HepG2 (cell line): ENCODE data around the gene PALM2AKAP2. TPM values are rescaled to one million over a fixed set of nuclear protein-coding genes. Genes with fewer than 3 reads are reported as not detected.

ENCODE experiments used
- ATAC-seq: fragments of 200-7000 bp; cut with Tn5 transposase; 3 replicates; pipeline ENCODE4 v1.9.1; 2020; ENCODE audit warnings: mild to moderate bottlenecking, moderate library complexity
- BruUV-seq: library from RNA; stranded (reverse); fragments of 400-500 nt; replicated peaks from 2 replicates; lab custom pipeline; 2021; lab: Mats Ljungman, UMichigan
- CTCF ChIA-PET: fragments of 300-600 bp; formaldehyde crosslinking; extraction: SDS; loops from one replicate; lab custom pipeline; 2021; ENCODE audit warnings: low total read pairs, inconsistent platforms, low intra/inter-chr PET ratio; lab: Yijun Ruan, JAX
- POLR2A ChIA-PET: fragments of 350-600 bp; sonication (Branson Sonifier 250); formaldehyde crosslinking; loops from one replicate; lab custom pipeline; 2020; ENCODE audit warnings: antibody characterized with exemption, inconsistent platforms; lab: Yijun Ruan, JAX
- DNase-seq: peaks from one replicate; pipeline ENCODE4 v3.0.0-alpha.2; 2015; ENCODE audit warnings: low spot score
- FAIRE-seq: peaks from 3 replicates; lab custom pipeline; 2011; peaks lifted over from hg19 to GRCh38; lab: Jason Lieb, UNC
- H2AFZ ChIP-seq: one replicate; pipeline ENCODE4 v1.6.1; 2011; ENCODE audit warnings: low read length, inconsistent platforms
- H3K27ac ChIP-seq: fragments of 300-600 bp; 3 replicates; pipeline ENCODE4 v1.8.0; 2011; ENCODE audit warnings: mixed run types, mild to moderate bottlenecking, mixed read lengths, low read length, inconsistent platforms; ENCODE audit not compliant: insufficient read depth; ENCODE audit errors: extremely low read length
- H3K27me3 ChIP-seq, 2 experiments: fragments of 200-600 bp in 1 of 2; 2 replicates in 1 of 2; 3 replicates in 1 of 2; pipeline versions ENCODE4 v1.6.0 to v1.8.0; 2011; ENCODE audit warnings: low read length in 2 of 2, mild to moderate bottlenecking in 2 of 2, moderate library complexity in 2 of 2, inconsistent platforms in 1 of 2; ENCODE audit not compliant: insufficient read depth in 2 of 2, control insufficient read depth in 1 of 2
- H3K36me3 ChIP-seq, 2 experiments: fragments of 200-600 bp in 1 of 2; replicated peaks in 1 of 2; 2 replicates in 1 of 2; 3 replicates in 1 of 2; pipeline versions ENCODE4 v1.5.1 to v1.8.0; 2011; ENCODE audit warnings: low read length in 2 of 2, inconsistent platforms in 1 of 2; ENCODE audit not compliant: insufficient read depth in 2 of 2, control insufficient read depth in 1 of 2
- H3K4me1 ChIP-seq: 2 replicates; pipeline ENCODE4 v1.5.1; 2012; ENCODE audit warnings: low read length, inconsistent platforms; ENCODE audit not compliant: insufficient read depth
- H3K4me2 ChIP-seq: 2 replicates; pipeline ENCODE4 v1.6.0; 2011; ENCODE audit warnings: low read depth, low read length, inconsistent platforms
- H3K4me3 ChIP-seq, 3 experiments: fragments of 200-600 bp in 1 of 3; sonication (generic), shearing (Covaris generic) in 1 of 3; replicated peaks in 1 of 3; 2 replicates each; pipeline ENCODE4 v1.5.1; 2011 to 2016; ENCODE audit warnings: low read length in 3 of 3, inconsistent platforms in 2 of 3, low read depth in 2 of 3, mild to moderate bottlenecking in 2 of 3, control low read depth in 1 of 3, mixed read lengths in 1 of 3; ENCODE audit not compliant: insufficient read depth in 1 of 3
- H3K79me2 ChIP-seq: one replicate; pipeline ENCODE4 v1.6.1; 2011; ENCODE audit warnings: low read length, inconsistent platforms; ENCODE audit not compliant: insufficient read depth
- H3K9ac ChIP-seq: 2 replicates; pipeline ENCODE4 v1.6.0; 2011; ENCODE audit warnings: mild to moderate bottlenecking, low read depth, low read length, inconsistent platforms; ENCODE audit not compliant: insufficient read depth
- H3K9me3 ChIP-seq: 2 replicates; pipeline ENCODE4 v1.5.1; 2012; ENCODE audit warnings: mild to moderate bottlenecking, low read length
- H4K20me1 ChIP-seq: 2 replicates; pipeline ENCODE4 v1.6.0; 2011; ENCODE audit warnings: inconsistent platforms, mild to moderate bottlenecking, low read length, moderate library complexity; ENCODE audit not compliant: insufficient read depth
- BCL6 ChIP-seq: IDR thresholded peaks from 2 replicates; pipeline ENCODE4 v1.6.1; 2016; ENCODE audit warnings: missing genetic modification reagents, missing compliant biosample characterization
- ELF1 ChIP-seq: sonication (generic); formaldehyde crosslinking; IDR thresholded peaks from 2 replicates; pipeline ENCODE4 v1.4.0; 2020; ENCODE audit warnings: missing genetic modification reagents
- JUNB ChIP-seq: sonication (generic); formaldehyde crosslinking; IDR thresholded peaks from 2 replicates; pipeline ENCODE4 v1.8.0; 2022; ENCODE audit warnings: missing genetic modification reagents, mild to moderate bottlenecking, borderline replicate concordance
- MAFF ChIP-seq: IDR thresholded peaks from 2 replicates; pipeline ENCODE4 v1.6.1; 2011; ENCODE audit warnings: low read depth, low read length, improper control_type of control experiment
- PITX1 ChIP-seq: sonication (generic); formaldehyde crosslinking; IDR thresholded peaks from 2 replicates; pipeline ENCODE4 v1.5.1; 2020; ENCODE audit warnings: mild to moderate bottlenecking, missing genetic modification reagents
- RBM39 ChIP-seq: fragments of 200-400 bp; formaldehyde crosslinking; IDR thresholded peaks from one replicate; pipeline ENCODE4 v1.6.1; 2018; ENCODE audit warnings: antibody characterized with exemption, mild to moderate bottlenecking, low read depth, low read length; ENCODE audit not compliant: poor library complexity, severe bottlenecking
- SETDB1 ChIP-seq: sonication (generic); formaldehyde crosslinking; IDR thresholded peaks from 2 replicates; pipeline ENCODE4 v1.5.1; 2020; ENCODE audit warnings: missing genetic modification reagents, mild to moderate bottlenecking, borderline replicate concordance
- SKI ChIP-seq: fragments of 450-650 bp; IDR thresholded peaks from one replicate; pipeline ENCODE4 v1.6.1; 2018; ENCODE audit warnings: mild to moderate bottlenecking; ENCODE audit not compliant: partially characterized antibody
- SMC3 ChIP-seq: IDR thresholded peaks from 2 replicates; pipeline ENCODE4 v1.6.1; 2011; ENCODE audit warnings: low read length, improper control_type of control experiment
- TBP ChIP-seq: sonication (generic); formaldehyde crosslinking; IDR thresholded peaks from 2 replicates; pipeline ENCODE4 v1.5.0; 2020; ENCODE audit warnings: missing genetic modification reagents
- TERF1 ChIP-seq: sonication (generic); formaldehyde crosslinking; IDR thresholded peaks from 2 replicates; pipeline ENCODE4 v1.8.0; 2022; ENCODE audit warnings: mild to moderate bottlenecking, missing genetic modification reagents, moderate library complexity
- ZBTB42 ChIP-seq: sonication (generic); formaldehyde crosslinking; IDR thresholded peaks from 2 replicates; pipeline ENCODE4 v1.5.0; 2020; ENCODE audit warnings: mild to moderate bottlenecking, missing genetic modification reagents
- ZNF224 ChIP-seq: sonication (generic); formaldehyde crosslinking; IDR thresholded peaks from 2 replicates; pipeline ENCODE4 v1.5.0; 2020; ENCODE audit warnings: mild to moderate bottlenecking, missing genetic modification reagents
- ZNF264 ChIP-seq: sonication (generic); formaldehyde crosslinking; IDR thresholded peaks from 2 replicates; pipeline ENCODE4 v1.4.0; 2020; ENCODE audit warnings: missing genetic modification reagents
- ZNF275 ChIP-seq: sonication (generic); formaldehyde crosslinking; IDR thresholded peaks from 2 replicates; pipeline ENCODE4 v1.8.0; 2022; ENCODE audit warnings: missing genetic modification reagents, mild to moderate bottlenecking, inconsistent platforms, borderline replicate concordance
- ZNF33B ChIP-seq: sonication (generic); formaldehyde crosslinking; IDR thresholded peaks from 2 replicates; pipeline ENCODE4 v1.5.1; 2020; ENCODE audit warnings: mild to moderate bottlenecking, missing genetic modification reagents
- ZNF749 ChIP-seq: sonication (generic); formaldehyde crosslinking; IDR thresholded peaks from 2 replicates; pipeline ENCODE4 v1.8.0; 2022; ENCODE audit warnings: mild to moderate bottlenecking, missing genetic modification reagents, moderate library complexity, borderline replicate concordance
- in situ Hi-C: cut with HindIII; loops from 2 replicates; pipeline ENCODE4 v1.10.0; 2017; ENCODE audit warnings: low pct_unique_long_range_greater_than_20kb; ENCODE audit not compliant: extremely low pct_ligation_motif_present
- intact Hi-C: fragments of 100-400 bp; cut with micrococcal nuclease; formaldehyde crosslinking; loops from one replicate; pipeline ENCODE4 v1.10.0; 2022; ENCODE audit not compliant: unreplicated experiment
- polyA plus RNA-seq, 8 experiments: library from polyadenylated mRNA; depleted of rRNA in 3 of 8; stranded (reverse) in 7 of 8; unstranded in 1 of 8; fragments of >200 nt; fragmentation: Illumina TruSeq in 4 of 8; extraction: Trizol in 4 of 8; gene quantifications; 2 replicates each; pipeline versions ENCODE4 v1.2.1 to v1.2.3, GENCODE V29; 2011 to 2016; ENCODE audit warnings: low read depth in 4 of 8, missing spikeins in 1 of 8, mixed read lengths in 1 of 8; ENCODE audit not compliant: insufficient read depth in 1 of 8
- total RNA-seq, 5 experiments: library from RNA; depleted of rRNA; stranded (reverse); fragments of >200 nt; fragmentation: Illumina TruSeq; extraction: Trizol; gene quantifications; 2 replicates each; pipeline ENCODE4 v1.2.3, GENCODE V29; 2016; ENCODE audit warnings: low read depth in 1 of 5
- TF ChIP-seq, protein P1 (sequence below): sonication (generic); formaldehyde crosslinking; IDR thresholded peaks from 2 replicates; pipeline ENCODE4 v1.9.0; 2021; ENCODE audit warnings: missing genetic modification reagents, mild to moderate bottlenecking, borderline replicate concordance
- TF ChIP-seq, protein P2 (sequence below): sonication (generic); formaldehyde crosslinking; IDR thresholded peaks from 2 replicates; pipeline ENCODE4 v1.5.0; 2020; ENCODE audit warnings: missing genetic modification reagents

Gene PALM2AKAP2
- total and polyA plus RNA-seq, 2 of the 13 experiments (the other 11 are each of a cell fraction or from before 2014, with no cell fraction given) = 0.25 to 1.8 TPM

DNA sequence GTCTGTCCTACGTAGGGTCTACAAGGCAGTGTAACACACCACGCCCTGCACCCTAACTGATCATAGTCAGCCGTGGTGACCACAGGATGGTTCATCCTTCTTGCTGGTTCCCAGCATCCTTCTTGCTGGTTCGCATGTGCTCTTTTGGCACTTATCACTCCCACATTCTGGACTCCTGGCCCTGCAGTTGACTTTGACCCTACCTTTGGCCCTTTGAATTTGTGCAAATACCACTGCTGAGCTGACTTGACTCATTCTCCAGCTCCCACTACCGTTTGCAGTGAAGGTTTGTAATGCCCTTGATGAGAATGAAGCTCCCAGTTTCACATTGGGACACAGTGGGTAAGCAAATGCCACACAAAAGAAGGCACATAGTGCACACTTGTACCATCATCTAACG is 33.8 kb downstream of the PALM2AKAP2 start (continued):
- TF ChIP-seq SKI = peak; percentile 66
- peak; percentile 14; the same call in 1 of the 2 replicates for TF ChIP-seq SMC3

DNA sequence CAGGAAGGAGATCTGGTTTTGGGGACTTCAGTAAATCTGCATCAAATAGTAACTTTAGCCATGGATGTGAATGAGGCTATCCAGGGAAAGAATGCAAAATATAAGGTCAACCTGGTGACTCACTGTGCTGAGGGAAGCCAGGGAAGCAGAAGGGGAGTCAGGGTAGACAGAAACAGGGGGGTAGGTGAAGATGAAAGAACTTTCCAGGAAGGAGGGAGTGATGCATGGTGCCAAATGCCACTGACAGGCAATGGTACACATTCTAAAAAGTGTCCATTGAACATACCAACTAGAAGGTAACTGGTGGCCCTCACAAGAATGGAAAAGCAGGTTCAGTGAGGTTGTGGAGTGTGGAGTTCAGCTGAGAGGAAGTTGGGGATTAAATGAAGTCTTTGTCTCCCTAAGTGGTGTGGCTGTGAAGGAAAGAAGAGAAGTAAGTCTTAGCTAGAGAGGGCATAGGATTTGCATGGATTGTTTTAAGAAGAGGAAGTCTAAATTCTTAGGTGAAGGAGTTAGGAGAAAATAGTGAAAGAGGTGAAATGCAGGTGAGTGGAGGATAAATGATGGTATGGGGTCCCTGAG is 35.5 kb downstream of the PALM2AKAP2 start:
- H3K27me3 ChIP-seq = no peaks in the 10 kb centered on the region
- TF ChIP-seq MAFF (no peak), SETDB1 (CRISPR knock-in tag) (no peak), ZNF749 (CRISPR knock-in tag) (no peak), ZNF264 (CRISPR knock-in tag) (no peak), TBP (no peak), ZBTB42 (CRISPR knock-in tag) (no peak), TERF1 (CRISPR knock-in tag) (no peak), ZNF275 (CRISPR knock-in tag) (no peak), ZNF33B (CRISPR knock-in tag) (no peak), PITX1 (no peak), ELF1 (CRISPR knock-in tag) (no peak), ZNF224 (CRISPR knock-in tag) (no peak), JUNB (CRISPR knock-in tag) (no peak), RBM39 (no peak), BCL6 (CRISPR knock-in tag) (no peak)
- TF ChIP-seq, protein P1, sequence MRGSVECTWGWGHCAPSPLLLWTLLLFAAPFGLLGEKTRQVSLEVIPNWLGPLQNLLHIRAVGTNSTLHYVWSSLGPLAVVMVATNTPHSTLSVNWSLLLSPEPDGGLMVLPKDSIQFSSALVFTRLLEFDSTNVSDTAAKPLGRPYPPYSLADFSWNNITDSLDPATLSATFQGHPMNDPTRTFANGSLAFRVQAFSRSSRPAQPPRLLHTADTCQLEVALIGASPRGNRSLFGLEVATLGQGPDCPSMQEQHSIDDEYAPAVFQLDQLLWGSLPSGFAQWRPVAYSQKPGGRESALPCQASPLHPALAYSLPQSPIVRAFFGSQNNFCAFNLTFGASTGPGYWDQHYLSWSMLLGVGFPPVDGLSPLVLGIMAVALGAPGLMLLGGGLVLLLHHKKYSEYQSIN (CRISPR knock-in tag) = no peak
- TF ChIP-seq, protein P2, sequence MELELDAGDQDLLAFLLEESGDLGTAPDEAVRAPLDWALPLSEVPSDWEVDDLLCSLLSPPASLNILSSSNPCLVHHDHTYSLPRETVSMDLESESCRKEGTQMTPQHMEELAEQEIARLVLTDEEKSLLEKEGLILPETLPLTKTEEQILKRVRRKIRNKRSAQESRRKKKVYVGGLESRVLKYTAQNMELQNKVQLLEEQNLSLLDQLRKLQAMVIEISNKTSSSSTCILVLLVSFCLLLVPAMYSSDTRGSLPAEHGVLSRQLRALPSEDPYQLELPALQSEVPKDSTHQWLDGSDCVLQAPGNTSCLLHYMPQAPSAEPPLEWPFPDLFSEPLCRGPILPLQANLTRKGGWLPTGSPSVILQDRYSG = no peak
- CTCF ChIA-PET = no interaction called here
- H3K4me2 ChIP-seq = no peak overlapping the region
- H3K4me1 ChIP-seq = peaks cover 23% of the 10 kb centered on the region
- no peak overlapping the region for H3K4me3 ChIP-seq
- H3K36me3 ChIP-seq = no peaks in the 10 kb centered on the region
- no peaks in the 10 kb centered on the region for H4K20me1 ChIP-seq
- in situ Hi-C loops (loop anchor here (5.0 kb wide), 1 partner anchor 238 kb away; no protein-coding TSS in a partner anchor), intact Hi-C loops (loop anchor here (5.0 to 10.0 kb wide), 2 partner anchors 71 to 242 kb away; no protein-coding TSS in a partner anchor)
- no peaks in the 10 kb centered on the region for H3K9me3 ChIP-seq
- FAIRE-seq (no peak), DNase-seq (peak; percentile 28), ATAC-seq (no peak)
- no peak overlapping the region for H3K9ac ChIP-seq
- BruUV-seq = no TSS peak
- no peaks in the 10 kb centered on the region for H3K79me2 ChIP-seq
- no peak overlapping the region for H3K27ac ChIP-seq
- POLR2A ChIA-PET = no interaction called here
- no peak overlapping the region for H2AFZ ChIP-seq
